A549 (cell line): ENCODE data around the gene ALPP. TPM values are rescaled to one million over a fixed set of nuclear protein-coding genes. Genes with fewer than 3 reads are reported as not detected.

ENCODE experiments used
- ATAC-seq, 2 experiments: fragments of 200-7000 bp in 1 of 2; fragments of >200 bp in 1 of 2; cut with Nextera tagmentation in 1 of 2; cut with Tn5 transposase in 1 of 2; 3 replicates each; pipeline versions ENCODE4 v1.8.0 to v1.9.1; 2018 to 2020; ENCODE audit warnings: mild to moderate bottlenecking in 1 of 2, moderate library complexity in 1 of 2
- CTCF ChIA-PET: fragments of 300-600 bp; sonication (Branson Sonifier 250); formaldehyde crosslinking; extraction: SDS; loops from one replicate; lab custom pipeline; 2021; ENCODE audit warnings: antibody characterized with exemption, inconsistent platforms; lab: Yijun Ruan, JAX
- POLR2A ChIA-PET: fragments of 350-600 bp; formaldehyde crosslinking; extraction: SDS; loops from one replicate; lab custom pipeline; 2021; ENCODE audit warnings: antibody characterized with exemption, inconsistent platforms; lab: Yijun Ruan, JAX
- DNase-seq, 2 experiments: peaks; one replicate each; pipeline versions ENCODE4 v3.0.0 to v3.0.0-alpha.2; 2011 to 2016; ENCODE audit warnings: low read depth in 1 of 2, low spot score in 1 of 2
- FAIRE-seq: peaks from 2 replicates; lab custom pipeline; 2011; peaks lifted over from hg19 to GRCh38; lab: Jason Lieb, UNC
- H3K27ac ChIP-seq, 2 experiments: fragments of >200 bp; sonication (Bioruptor Twin); formaldehyde crosslinking; 3 replicates each; pipeline ENCODE4 v1.5.1; 2016 to 2017
- H3K4me1 ChIP-seq: fragments of >200 bp; sonication (Bioruptor Twin); formaldehyde crosslinking; 3 replicates; pipeline ENCODE4 v1.6.1; 2016
- H3K4me2 ChIP-seq: fragments of >200 bp; sonication (Bioruptor Twin); formaldehyde crosslinking; 3 replicates; pipeline ENCODE4 v1.6.1; 2016
- H3K4me3 ChIP-seq: fragments of >200 bp; sonication (Bioruptor Twin); formaldehyde crosslinking; 3 replicates; pipeline ENCODE4 v1.5.1; 2016
- H3K9me3 ChIP-seq: fragments of >200 bp; sonication (Bioruptor Twin); formaldehyde crosslinking; 3 replicates; pipeline ENCODE4 v1.6.1; 2016
- BHLHE40 ChIP-seq: IDR thresholded peaks from 2 replicates; pipeline ENCODE4 v1.6.1; 2012; ENCODE audit warnings: low read depth, low read length, inconsistent platforms
- CBX8 ChIP-seq: fragments of 200-600 bp; sonication (generic); IDR thresholded peaks from 2 replicates; pipeline ENCODE4 v1.6.1; 2016
- CHD2 ChIP-seq: fragments of 150-350 bp; IDR thresholded peaks from 2 replicates; pipeline ENCODE4 v1.6.1; 2014; ENCODE audit warnings: low read length; ENCODE audit not compliant: partially characterized antibody
- EHF ChIP-seq: fragments of 250-450 bp; sonication (Bioruptor Pico); IDR thresholded peaks from 2 replicates; pipeline ENCODE4 v1.5.0; 2020; ENCODE audit warnings: mild to moderate bottlenecking
- EHMT2 ChIP-seq: fragments of 200-600 bp; sonication (generic); IDR thresholded peaks from 2 replicates; pipeline ENCODE4 v1.6.1; 2016; ENCODE audit warnings: antibody characterized with exemption, low read depth, mild to moderate bottlenecking, moderate library complexity
- EP300 ChIP-seq, 2 experiments: fragments of >200 bp; sonication (Bioruptor Twin); formaldehyde crosslinking; IDR thresholded peaks; 2 replicates in 1 of 2; 3 replicates in 1 of 2; pipeline ENCODE4 v1.6.1; 2016 to 2017
- FOXS1 ChIP-seq: fragments of 250-450 bp; sonication (Bioruptor Pico); IDR thresholded peaks from 2 replicates; pipeline ENCODE4 v1.5.0; 2020; ENCODE audit warnings: mild to moderate bottlenecking, moderate library complexity
- HOXA7 ChIP-seq: fragments of 250-450 bp; sonication (Bioruptor Pico); IDR thresholded peaks from 2 replicates; pipeline ENCODE4 v1.5.0; 2020; ENCODE audit warnings: mild to moderate bottlenecking, moderate library complexity
- HOXB13 ChIP-seq: fragments of 250-450 bp; sonication (Bioruptor Pico); IDR thresholded peaks from 2 replicates; pipeline ENCODE4 v1.5.0; 2020; ENCODE audit warnings: low read depth, mild to moderate bottlenecking, moderate library complexity
- JUN ChIP-seq, 2 experiments: fragments of >200 bp; sonication (Bioruptor Twin); formaldehyde crosslinking; IDR thresholded peaks; 2 replicates in 1 of 2; 3 replicates in 1 of 2; pipeline ENCODE4 v1.6.1; 2016 to 2017
- KDM1A ChIP-seq: fragments of 200-600 bp; sonication (generic); IDR thresholded peaks from 2 replicates; pipeline ENCODE4 v1.6.1; 2016; ENCODE audit warnings: low read depth, mild to moderate bottlenecking
- KDM5A ChIP-seq: fragments of 200-600 bp; sonication (generic); IDR thresholded peaks from 2 replicates; pipeline ENCODE4 v1.6.1; 2016; ENCODE audit warnings: antibody characterized with exemption, mild to moderate bottlenecking
- MYC ChIP-seq: IDR thresholded peaks from 2 replicates; pipeline ENCODE4 v1.6.1; 2012; ENCODE audit warnings: mild to moderate bottlenecking, inconsistent platforms, low read length, improper control_type of control experiment, borderline replicate concordance
- NR3C1 ChIP-seq: fragments of >200 bp; sonication (Bioruptor Twin); formaldehyde crosslinking; IDR thresholded peaks from 3 replicates; pipeline ENCODE4 v1.6.1; 2017
- PHF8 ChIP-seq: fragments of 200-600 bp; sonication (generic); IDR thresholded peaks from 2 replicates; pipeline ENCODE4 v1.6.1; 2016; ENCODE audit warnings: low read depth, mild to moderate bottlenecking, antibody characterized with exemption, moderate library complexity, borderline replicate concordance
- POLR2A ChIP-seq: IDR thresholded peaks from 2 replicates; pipeline ENCODE4 v1.6.1; 2012; ENCODE audit warnings: mild to moderate bottlenecking, low read length
- POLR2AphosphoS2 ChIP-seq: conservative IDR thresholded peaks from 2 replicates; pipeline ENCODE4 v1.6.1; 2012; ENCODE audit warnings: low read length, improper control_type of control experiment, inconsistent platforms
- RAD21 ChIP-seq, 2 experiments: fragments of >200 bp in 1 of 2; sonication (Bioruptor Twin) in 1 of 2; formaldehyde crosslinking in 1 of 2; IDR thresholded peaks in 1 of 2; conservative IDR thresholded peaks in 1 of 2; 2 replicates in 1 of 2; 3 replicates in 1 of 2; pipeline ENCODE4 v1.6.1; 2012 to 2018; ENCODE audit warnings: inconsistent platforms in 1 of 2
- RARB ChIP-seq: fragments of 250-450 bp; sonication (Bioruptor Pico); IDR thresholded peaks from 2 replicates; pipeline ENCODE4 v1.8.0; 2021; ENCODE audit warnings: mild to moderate bottlenecking, moderate library complexity
- RFX5 ChIP-seq: fragments of 450-650 bp; IDR thresholded peaks from 2 replicates; pipeline ENCODE4 v1.7.1; 2014; ENCODE audit warnings: antibody characterized with exemption, mild to moderate bottlenecking, moderate library complexity
- TFCP2L1 ChIP-seq: fragments of 250-450 bp; sonication (Bioruptor Pico); IDR thresholded peaks from 2 replicates; pipeline ENCODE4 v1.5.0; 2021; ENCODE audit warnings: mild to moderate bottlenecking
- TP53 ChIP-seq: fragments of 250-450 bp; sonication (Bioruptor Pico); IDR thresholded peaks from 2 replicates; pipeline ENCODE4 v1.5.0; 2021; ENCODE audit warnings: mild to moderate bottlenecking, moderate library complexity
- ZNF302 ChIP-seq: fragments of 250-450 bp; sonication (Bioruptor Pico); IDR thresholded peaks from 2 replicates; pipeline ENCODE4 v1.9.0; 2021; ENCODE audit warnings: inconsistent platforms, mild to moderate bottlenecking, moderate library complexity
- ZSCAN20 ChIP-seq: fragments of 250-450 bp; sonication (Bioruptor Pico); IDR thresholded peaks from 2 replicates; pipeline ENCODE4 v1.8.0; 2022; ENCODE audit warnings: mild to moderate bottlenecking, moderate library complexity
- WGBS: methylation state at CpG from one replicate; pipeline ENCODE4 v1.1.6; 2017; ENCODE audit errors: missing lambda C conversion rate; 5-methylcytosine and 5-hydroxymethylcytosine counted together
- polyA plus RNA-seq, 4 experiments: library from polyadenylated mRNA; depleted of rRNA in 3 of 4; stranded (reverse); fragments of >200 nt; fragmentation: RNase III in 1 of 4; extraction: RNeasy Plus Mini Kit Qiagen cat#74134 plus additional on column Dnase treatment in 1 of 4; gene quantifications; 2 replicates in 3 of 4; 3 replicates in 1 of 4; pipeline ENCODE4 v1.2.3, GENCODE V29; 2011 to 2017
- TF ChIP-seq, protein P1 (sequence below): IDR thresholded peaks from 2 replicates; pipeline ENCODE4 v1.6.1; 2012
- TF ChIP-seq, protein P2 (sequence below): fragments of 200-600 bp; sonication (generic); IDR thresholded peaks from 2 replicates; pipeline ENCODE4 v1.6.1; 2016; ENCODE audit warnings: antibody characterized with exemption, mild to moderate bottlenecking, moderate library complexity
- TF ChIP-seq, protein P3 (sequence below): fragments of 250-450 bp; sonication (Bioruptor Pico); IDR thresholded peaks from 2 replicates; pipeline ENCODE4 v1.5.0; 2020; ENCODE audit warnings: low read depth, mild to moderate bottlenecking, moderate library complexity
- TF ChIP-seq, protein P4 (sequence below): fragments of 450-650 bp; IDR thresholded peaks from 2 replicates; pipeline ENCODE4 v1.6.1; 2014; ENCODE audit warnings: antibody characterized with exemption
- TF ChIP-seq, protein P5 (sequence below): fragments of >200 bp; sonication (Bioruptor Twin); formaldehyde crosslinking; IDR thresholded peaks from 2 replicates; pipeline ENCODE4 v1.6.1; 2016

The ALPP gene
- polyA plus RNA-seq, 2 of the 4 experiments (the other 2 are of a cell fraction): 0.10 to 0.31 TPM

DNA sequence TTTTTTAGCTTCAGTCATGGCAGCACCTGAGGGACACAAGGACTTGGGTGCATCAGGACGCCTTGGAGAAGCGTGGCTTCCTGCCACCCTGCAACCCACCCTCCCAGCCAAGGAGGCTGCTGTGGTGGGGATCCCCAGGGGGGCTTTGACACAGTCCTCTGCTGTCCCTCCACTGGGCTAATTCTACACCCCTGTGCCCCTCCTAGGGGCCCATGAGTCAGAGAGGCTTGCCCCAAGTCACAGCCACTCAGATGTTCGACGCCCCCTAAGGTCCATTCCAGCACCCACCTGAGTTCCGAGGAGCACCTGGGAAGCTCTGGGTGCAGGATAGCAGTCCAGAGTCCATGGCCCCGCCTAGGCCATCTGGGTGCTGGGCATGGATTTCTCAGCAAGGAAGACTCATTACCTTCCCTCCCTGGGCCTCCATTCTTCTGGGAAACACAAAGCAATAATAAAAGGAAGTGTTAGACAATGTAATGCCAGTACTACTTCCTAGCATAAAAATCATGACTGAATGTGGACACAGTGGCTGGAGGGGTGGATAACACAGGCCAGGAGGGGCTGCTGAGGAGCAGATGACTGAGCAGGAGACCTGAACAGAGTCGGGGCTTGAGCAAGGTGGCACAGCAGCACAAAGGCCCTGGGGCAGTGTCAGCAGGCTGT lies 31.8 kb downstream of the ALPP start:
- POLR2A ChIA-PET: no interaction called here
- Histone ChIP-seq H3K4me3 (no peak overlapping the region), H3K9me3 (no peaks in the 10 kb centered on the region), H3K4me2 (no peak overlapping the region), H3K27ac (no peak overlapping the region), H3K4me1 (no peaks in the 10 kb centered on the region)
- ATAC-seq (no peak), DNase-seq (no peak), FAIRE-seq (no peak)
- CTCF ChIA-PET: no interaction called here
- WGBS: 30% methylated on average over 2 of the region's 7 CpGs
- TF ChIP-seq MYC (no peak), POLR2AphosphoS2 (no peak), POLR2A (no peak), ZSCAN20 (CRISPR knock-in tag) (no peak), RFX5 (no peak), HOXB13 (CRISPR knock-in tag) (no peak), KDM1A (no peak), JUN (IDR thresholded peaks at IDR 0.05) (no peak), RARB (CRISPR knock-in tag) (no peak), EHMT2 (no peak), BHLHE40 (no peak), CBX8 (no peak), FOXS1 (no peak), NR3C1 (no peak), TFCP2L1 (no peak), PHF8 (no peak), HOXA7 (CRISPR knock-in tag) (no peak), CHD2 (no peak)
- TF ChIP-seq, protein P1, sequence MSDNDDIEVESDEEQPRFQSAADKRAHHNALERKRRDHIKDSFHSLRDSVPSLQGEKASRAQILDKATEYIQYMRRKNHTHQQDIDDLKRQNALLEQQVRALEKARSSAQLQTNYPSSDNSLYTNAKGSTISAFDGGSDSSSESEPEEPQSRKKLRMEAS: no peak
- TF ChIP-seq, protein P2, sequence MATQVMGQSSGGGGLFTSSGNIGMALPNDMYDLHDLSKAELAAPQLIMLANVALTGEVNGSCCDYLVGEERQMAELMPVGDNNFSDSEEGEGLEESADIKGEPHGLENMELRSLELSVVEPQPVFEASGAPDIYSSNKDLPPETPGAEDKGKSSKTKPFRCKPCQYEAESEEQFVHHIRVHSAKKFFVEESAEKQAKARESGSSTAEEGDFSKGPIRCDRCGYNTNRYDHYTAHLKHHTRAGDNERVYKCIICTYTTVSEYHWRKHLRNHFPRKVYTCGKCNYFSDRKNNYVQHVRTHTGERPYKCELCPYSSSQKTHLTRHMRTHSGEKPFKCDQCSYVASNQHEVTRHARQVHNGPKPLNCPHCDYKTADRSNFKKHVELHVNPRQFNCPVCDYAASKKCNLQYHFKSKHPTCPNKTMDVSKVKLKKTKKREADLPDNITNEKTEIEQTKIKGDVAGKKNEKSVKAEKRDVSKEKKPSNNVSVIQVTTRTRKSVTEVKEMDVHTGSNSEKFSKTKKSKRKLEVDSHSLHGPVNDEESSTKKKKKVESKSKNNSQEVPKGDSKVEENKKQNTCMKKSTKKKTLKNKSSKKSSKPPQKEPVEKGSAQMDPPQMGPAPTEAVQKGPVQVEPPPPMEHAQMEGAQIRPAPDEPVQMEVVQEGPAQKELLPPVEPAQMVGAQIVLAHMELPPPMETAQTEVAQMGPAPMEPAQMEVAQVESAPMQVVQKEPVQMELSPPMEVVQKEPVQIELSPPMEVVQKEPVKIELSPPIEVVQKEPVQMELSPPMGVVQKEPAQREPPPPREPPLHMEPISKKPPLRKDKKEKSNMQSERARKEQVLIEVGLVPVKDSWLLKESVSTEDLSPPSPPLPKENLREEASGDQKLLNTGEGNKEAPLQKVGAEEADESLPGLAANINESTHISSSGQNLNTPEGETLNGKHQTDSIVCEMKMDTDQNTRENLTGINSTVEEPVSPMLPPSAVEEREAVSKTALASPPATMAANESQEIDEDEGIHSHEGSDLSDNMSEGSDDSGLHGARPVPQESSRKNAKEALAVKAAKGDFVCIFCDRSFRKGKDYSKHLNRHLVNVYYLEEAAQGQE: no peak

DNA sequence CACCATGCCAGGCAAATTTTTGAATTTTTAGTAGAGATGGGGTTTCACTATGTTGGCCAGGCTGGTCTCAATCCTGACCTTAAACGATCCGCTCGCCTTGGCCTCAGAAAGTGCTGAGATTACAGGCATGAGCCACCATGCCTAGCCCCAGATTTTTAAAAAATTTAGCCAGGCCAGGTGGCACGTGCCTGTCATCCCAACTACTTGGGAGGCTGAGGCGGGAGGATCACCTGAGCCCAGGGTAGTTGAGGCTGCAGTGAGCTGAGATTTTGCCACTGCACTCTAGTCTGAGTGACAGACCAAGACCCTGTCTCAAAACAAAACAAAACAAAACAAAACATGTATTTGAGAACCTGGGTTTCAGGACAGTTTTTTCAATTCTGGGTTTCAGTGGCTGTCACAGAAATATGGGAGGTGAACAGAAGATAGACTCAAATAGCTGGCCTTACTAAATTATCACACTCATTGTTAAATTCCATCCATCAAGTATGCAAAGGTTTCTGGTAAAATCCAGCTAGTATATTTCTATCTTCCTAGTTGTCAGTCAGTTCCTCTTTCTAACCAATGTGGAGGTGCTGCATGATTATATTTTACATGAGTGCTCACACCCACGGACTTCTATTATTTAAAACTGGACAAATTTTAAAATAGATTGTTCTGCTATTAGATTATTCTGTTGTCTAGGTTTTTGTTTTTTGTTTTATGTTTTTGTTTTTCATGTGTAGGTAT lies 33.5 kb downstream of the ALPP start:
- TF ChIP-seq RAD21 (conservative IDR thresholded peaks at IDR 0.05 in 1 of 2, IDR thresholded peaks at IDR 0.05 in 1 of 2) (no peak), TP53 (CRISPR knock-in tag) (no peak), EHF (CRISPR knock-in tag) (no peak), ZNF302 (CRISPR knock-in tag) (no peak), KDM5A (no peak), MYC (no peak), JUN (IDR thresholded peaks at IDR 0.05) (no peak), EP300 (IDR thresholded peaks at IDR 0.05) (no peak)
- TF ChIP-seq, protein P3, sequence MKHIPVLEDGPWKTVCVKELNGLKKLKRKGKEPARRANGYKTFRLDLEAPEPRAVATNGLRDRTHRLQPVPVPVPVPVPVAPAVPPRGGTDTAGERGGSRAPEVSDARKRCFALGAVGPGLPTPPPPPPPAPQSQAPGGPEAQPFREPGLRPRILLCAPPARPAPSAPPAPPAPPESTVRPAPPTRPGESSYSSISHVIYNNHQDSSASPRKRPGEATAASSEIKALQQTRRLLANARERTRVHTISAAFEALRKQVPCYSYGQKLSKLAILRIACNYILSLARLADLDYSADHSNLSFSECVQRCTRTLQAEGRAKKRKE (CRISPR knock-in tag): no peak
- TF ChIP-seq, protein P4, sequence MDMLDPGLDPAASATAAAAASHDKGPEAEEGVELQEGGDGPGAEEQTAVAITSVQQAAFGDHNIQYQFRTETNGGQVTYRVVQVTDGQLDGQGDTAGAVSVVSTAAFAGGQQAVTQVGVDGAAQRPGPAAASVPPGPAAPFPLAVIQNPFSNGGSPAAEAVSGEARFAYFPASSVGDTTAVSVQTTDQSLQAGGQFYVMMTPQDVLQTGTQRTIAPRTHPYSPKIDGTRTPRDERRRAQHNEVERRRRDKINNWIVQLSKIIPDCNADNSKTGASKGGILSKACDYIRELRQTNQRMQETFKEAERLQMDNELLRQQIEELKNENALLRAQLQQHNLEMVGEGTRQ: no peak
- TF ChIP-seq, protein P5, sequence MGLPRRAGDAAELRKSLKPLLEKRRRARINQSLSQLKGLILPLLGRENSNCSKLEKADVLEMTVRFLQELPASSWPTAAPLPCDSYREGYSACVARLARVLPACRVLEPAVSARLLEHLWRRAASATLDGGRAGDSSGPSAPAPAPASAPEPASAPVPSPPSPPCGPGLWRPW: no peak
- TF ChIP-seq, all 56 proteins: peak for 0
- no peak for FAIRE-seq
- Histone ChIP-seq H3K27ac (no peak overlapping the region), H3K9me3 (no peaks in the 10 kb centered on the region), H3K4me2 (no peak overlapping the region), H3K4me1 (no peaks in the 10 kb centered on the region), H3K4me3 (no peak overlapping the region)
- POLR2A ChIA-PET: no interaction called here
- no peak for DNase-seq
- no peak for ATAC-seq
- CTCF ChIA-PET: interaction anchor here (0.9 to 1.9 kb wide), 3 partner anchors 11 to 41 kb away, joined by 3 to 11 read pairs (median 3); no protein-coding TSS in a partner anchor
- whole genome bisulfite sequencing: 65% methylated on average over 6 of the region's 6 CpGs
